PFSK-1 (cell line): ENCODE results near the gene ZNF185.

ENCODE experiments used
- FOXP2 ChIP-seq: optimal IDR thresholded peaks from 2 replicates; pipeline ENCODE3; 2011; ENCODE audit warnings: borderline replicate concordance, control low read depth, inconsistent platforms; ENCODE audit not compliant: insufficient read depth; ENCODE audit errors: extremely low read length, extremely low read depth
- POLR2AphosphoS5 ChIP-seq: IDR thresholded peaks from 2 replicates; pipeline ENCODE4 v1.6.1; 2012; ENCODE audit warnings: low read depth, mild to moderate bottlenecking, control low read depth, low read length, moderate library complexity
- SIN3A ChIP-seq: IDR thresholded peaks from 2 replicates; pipeline ENCODE4 v1.6.1; 2012; ENCODE audit warnings: mild to moderate bottlenecking, low read length, moderate library complexity, borderline replicate concordance; ENCODE audit not compliant: insufficient read depth
- TAF1 ChIP-seq: IDR thresholded peaks from 2 replicates; pipeline ENCODE4 v1.6.1; 2012; ENCODE audit warnings: low read length, control low read depth, borderline replicate concordance; ENCODE audit not compliant: insufficient read depth
- TF ChIP-seq, protein P1 (sequence below), 2 experiments: IDR thresholded peaks; 2 replicates each; pipeline versions ENCODE4 v1.6.1 to v1.8.0; 2011 to 2012; ENCODE audit warnings: low read depth in 2 of 2, low read length in 2 of 2, control low read depth in 1 of 2, inconsistent platforms in 1 of 2, mild to moderate bottlenecking in 1 of 2, moderate library complexity in 1 of 2; ENCODE audit not compliant: insufficient read depth in 1 of 2

Gene ZNF185

DNA sequence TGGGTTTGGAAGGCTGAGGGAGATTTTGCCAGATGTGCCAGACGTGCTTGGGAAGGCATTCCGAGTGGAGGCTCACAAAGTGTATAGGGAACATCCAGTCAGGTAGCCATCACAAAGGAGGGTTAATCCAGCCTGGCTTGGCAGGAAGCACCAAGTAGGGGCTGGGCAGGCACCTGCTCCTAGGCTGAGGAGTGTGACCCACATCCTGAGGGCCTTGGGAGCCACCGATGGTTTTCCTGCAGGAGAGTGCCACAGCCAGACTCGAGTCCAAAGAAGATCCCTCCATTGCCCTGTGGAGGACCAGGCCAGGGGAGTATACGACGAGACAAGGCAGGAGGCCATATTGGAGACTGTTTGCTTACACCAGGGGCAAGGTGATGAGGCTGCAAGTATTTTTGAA lies 48.8 kb downstream of the ZNF185 start:
- TF ChIP-seq SIN3A (no peak), TAF1 (no peak), POLR2AphosphoS5 (no peak), FOXP2 (no peak)
- TF ChIP-seq, protein P1, sequence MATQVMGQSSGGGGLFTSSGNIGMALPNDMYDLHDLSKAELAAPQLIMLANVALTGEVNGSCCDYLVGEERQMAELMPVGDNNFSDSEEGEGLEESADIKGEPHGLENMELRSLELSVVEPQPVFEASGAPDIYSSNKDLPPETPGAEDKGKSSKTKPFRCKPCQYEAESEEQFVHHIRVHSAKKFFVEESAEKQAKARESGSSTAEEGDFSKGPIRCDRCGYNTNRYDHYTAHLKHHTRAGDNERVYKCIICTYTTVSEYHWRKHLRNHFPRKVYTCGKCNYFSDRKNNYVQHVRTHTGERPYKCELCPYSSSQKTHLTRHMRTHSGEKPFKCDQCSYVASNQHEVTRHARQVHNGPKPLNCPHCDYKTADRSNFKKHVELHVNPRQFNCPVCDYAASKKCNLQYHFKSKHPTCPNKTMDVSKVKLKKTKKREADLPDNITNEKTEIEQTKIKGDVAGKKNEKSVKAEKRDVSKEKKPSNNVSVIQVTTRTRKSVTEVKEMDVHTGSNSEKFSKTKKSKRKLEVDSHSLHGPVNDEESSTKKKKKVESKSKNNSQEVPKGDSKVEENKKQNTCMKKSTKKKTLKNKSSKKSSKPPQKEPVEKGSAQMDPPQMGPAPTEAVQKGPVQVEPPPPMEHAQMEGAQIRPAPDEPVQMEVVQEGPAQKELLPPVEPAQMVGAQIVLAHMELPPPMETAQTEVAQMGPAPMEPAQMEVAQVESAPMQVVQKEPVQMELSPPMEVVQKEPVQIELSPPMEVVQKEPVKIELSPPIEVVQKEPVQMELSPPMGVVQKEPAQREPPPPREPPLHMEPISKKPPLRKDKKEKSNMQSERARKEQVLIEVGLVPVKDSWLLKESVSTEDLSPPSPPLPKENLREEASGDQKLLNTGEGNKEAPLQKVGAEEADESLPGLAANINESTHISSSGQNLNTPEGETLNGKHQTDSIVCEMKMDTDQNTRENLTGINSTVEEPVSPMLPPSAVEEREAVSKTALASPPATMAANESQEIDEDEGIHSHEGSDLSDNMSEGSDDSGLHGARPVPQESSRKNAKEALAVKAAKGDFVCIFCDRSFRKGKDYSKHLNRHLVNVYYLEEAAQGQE (IDR thresholded peaks at IDR 0.05; ENCODE audit: insufficient read depth in 1 of 2, low read depth in 2 of 2, low read length in 2 of 2) = no peak
